C1 segment of cervical spinal cord (tissue), 14 donors: ENCODE results near the gene PHF2.
"Not testable (repeated sequence)": the region's sequence is repeated elsewhere in the genome, so short reads cannot be mapped to it uniquely, and the experiment has no call there.

ENCODE experiments used
- DNase-seq, 14 donors: peaks; one replicate each; lab custom pipeline; 2025; lab: John Stamatoyannopoulos, UW

Gene PHF2

GRCh38 chr9:93665128-93665636 lies 88.8 kb downstream of the PHF2 start:
- DNase-seq = no peak

- DNase-seq = no peak
Observed at GRCh38 chr9:93665637-93666438, 89.5 kb downstream of the PHF2 start.

- DNase-seq = not testable (repeated sequence)
Observed at GRCh38 chr9:93666439-93666784, 90.0 kb downstream of the PHF2 start.

- DNase-seq = no peak
Observed at GRCh38 chr9:93667006-93667405, 90.6 kb downstream of the PHF2 start.

GRCh38 chr9:93667627-93668026 lies 91.2 kb downstream of the PHF2 start:
- no peak for DNase-seq

- no peak for DNase-seq
Observed at GRCh38 chr9:93668261-93668871, 92.0 kb downstream of the PHF2 start.

GRCh38 chr9:93669116-93669957 lies 93.0 kb downstream of the PHF2 start:
- no peak for DNase-seq

GRCh38 chr9:93669958-93670207 lies 93.5 kb downstream of the PHF2 start:
- no peak for DNase-seq

GRCh38 chr9:93670208-93671019 lies 94.0 kb downstream of the PHF2 start:
- DNase-seq = no peak

- DNase-seq = no peak
Observed at GRCh38 chr9:93671020-93671338, 94.6 kb downstream of the PHF2 start.

GRCh38 chr9:93672330-93673020 lies 96.1 kb downstream of the PHF2 start:
- not testable (repeated sequence) for DNase-seq

- peak in 1 of 14 donors; percentile 7 for DNase-seq
Observed at GRCh38 chr9:93673021-93673838, 96.8 kb downstream of the PHF2 start.

- no peak for DNase-seq
Observed at GRCh38 chr9:93673839-93674334, 97.5 kb downstream of the PHF2 start.

- no peak for DNase-seq
Observed at GRCh38 chr9:93674580-93675335, 98.4 kb downstream of the PHF2 start.

GRCh38 chr9:93675336-93676150 lies 99.2 kb downstream of the PHF2 start:
- no peak for DNase-seq

- no peak for DNase-seq
Observed at GRCh38 chr9:93676310-93677047, 100.1 kb downstream of the PHF2 start.

- no peak for DNase-seq
Observed at GRCh38 chr9:93677048-93677571, 100.7 kb downstream of the PHF2 start.
